Measurements from ENCODE around the gene NFIA.
"Not testable (repeated sequence)": the region's sequence is repeated elsewhere in the genome, so short reads cannot be mapped to it uniquely, and the experiment has no call there.

NFIA gene

GRCh38 chr1:61107638-61108037 is 25.3 kb downstream of the NFIA start:
- FAIRE-seq, result no peak

GRCh38 chr1:61109158-61109557 is 26.8 kb downstream of the NFIA start:
- FAIRE-seq, result no peak

- FAIRE-seq, result no peak
These were observed 27.5 kb downstream of the NFIA start for GRCh38 chr1:61109910-61110309.

GRCh38 chr1:61110554-61110953 is 28.2 kb downstream of the NFIA start:
- no peak for FAIRE-seq

- peak; percentile 59 for FAIRE-seq
These were observed 29.0 kb downstream of the NFIA start for GRCh38 chr1:61111084-61112004.

GRCh38 chr1:61114178-61114870 is 32.0 kb downstream of the NFIA start:
- no peak for FAIRE-seq

- FAIRE-seq, result no peak
These were observed 33.1 kb downstream of the NFIA start for GRCh38 chr1:61115436-61115835.

- FAIRE-seq, result no peak
These were observed 34.1 kb downstream of the NFIA start for GRCh38 chr1:61116421-61116820.

- FAIRE-seq, result no peak
These were observed 34.9 kb downstream of the NFIA start for GRCh38 chr1:61117283-61117682.

- no peak for FAIRE-seq
These were observed 36.7 kb downstream of the NFIA start for GRCh38 chr1:61119085-61119484.

GRCh38 chr1:61120246-61120840 is 38.0 kb downstream of the NFIA start:
- FAIRE-seq, result no peak

- peak; percentile 58 for FAIRE-seq
These were observed 38.6 kb downstream of the NFIA start for GRCh38 chr1:61120998-61121397.

- FAIRE-seq, result no peak
These were observed 39.3 kb downstream of the NFIA start for GRCh38 chr1:61121631-61122030.

- FAIRE-seq, result no peak
These were observed 40.0 kb downstream of the NFIA start for GRCh38 chr1:61122389-61122788.

- no peak for FAIRE-seq
These were observed 41.0 kb downstream of the NFIA start for GRCh38 chr1:61123326-61123725.

GRCh38 chr1:61124078-61124477 is 41.7 kb downstream of the NFIA start:
- no peak for FAIRE-seq

- FAIRE-seq, result no peak
These were observed 42.3 kb downstream of the NFIA start for GRCh38 chr1:61124696-61125095.

- FAIRE-seq, result no peak
These were observed 42.9 kb downstream of the NFIA start for GRCh38 chr1:61125263-61125662.

GRCh38 chr1:61125895-61126294 is 43.5 kb downstream of the NFIA start:
- FAIRE-seq, result no peak

- not testable (repeated sequence) for FAIRE-seq
These were observed 44.5 kb downstream of the NFIA start for GRCh38 chr1:61126843-61127242.

- no peak for FAIRE-seq
These were observed 48.1 kb downstream of the NFIA start for GRCh38 chr1:61130338-61131000.

GRCh38 chr1:61131248-61131647 is 48.9 kb downstream of the NFIA start:
- no peak for FAIRE-seq

GRCh38 chr1:61131716-61132115 is 49.4 kb downstream of the NFIA start:
- FAIRE-seq, result no peak
